Body of pancreas (tissue), 4 donors: Measurements from ENCODE around the gene EBI3. TPM values are rescaled to one million over a fixed set of nuclear protein-coding genes. Genes with fewer than 3 reads are reported as not detected.

ENCODE experiments used
- ATAC-seq: fragments of 150-250 bp; one replicate; pipeline ENCODE4 v1.9.1; 2016
- DNase-seq, 4 donors: peaks; one replicate each; pipeline ENCODE4 v3.0.0-alpha.2; 2019
- H3K27ac ChIP-seq, 4 donors: fragments of 200-600 bp; sonication (generic); 1 replicate in 3 of 4; 2 replicates in 1 of 4; pipeline versions ENCODE4 v1.5.1 to v1.6.1; 2016 to 2019; ENCODE audit warnings: mild to moderate bottlenecking in 1 of 4, mixed read lengths in 1 of 4, moderate library complexity in 1 of 4
- H3K27me3 ChIP-seq, 2 donors: fragments of 200-600 bp; sonication (generic); one replicate each; pipeline ENCODE4 v1.6.0; 2016; ENCODE audit warnings: mild to moderate bottlenecking in 1 of 2
- H3K36me3 ChIP-seq, 2 donors: fragments of 200-600 bp; sonication (generic); replicated peaks in 1 of 2; 2 replicates each; pipeline ENCODE4 v1.5.1; 2016; ENCODE audit warnings: low read depth in 2 of 2; ENCODE audit not compliant: insufficient read depth in 1 of 2
- H3K4me1 ChIP-seq: fragments of 200-600 bp; sonication (generic); one replicate; pipeline ENCODE4 v1.6.0; 2016
- H3K4me3 ChIP-seq, 2 donors: fragments of 200-600 bp; sonication (generic); 1 replicate in 1 of 2; 2 replicates in 1 of 2; pipeline ENCODE4 v1.5.1; 2016 to 2019
- H3K9me3 ChIP-seq, 3 donors: fragments of 200-600 bp; sonication (generic); 1 replicate in 2 of 3; 2 replicates in 1 of 3; pipeline ENCODE4 v1.5.1; 2016
- CTCF ChIP-seq, 7 experiments: fragments of 450-650 bp in 4 of 7; fragments of 200-600 bp in 3 of 7; sonication (generic) in 3 of 7; IDR thresholded peaks; one replicate each; pipeline ENCODE4 v1.5.1; 2016 to 2019; ENCODE audit warnings: antibody characterized with exemption in 7 of 7
- POLR2A ChIP-seq, 3 donors: fragments of 450-650 bp; IDR thresholded peaks; one replicate each; pipeline ENCODE4 v1.6.1; 2016; ENCODE audit warnings: antibody characterized with exemption in 3 of 3, mild to moderate bottlenecking in 2 of 3
- WGBS, 2 donors: methylation state at CpG; one replicate each; pipeline ENCODE4 v1.1.5; 2017; 5-methylcytosine and 5-hydroxymethylcytosine counted together
- intact Hi-C: fragments of 100-400 bp; cut with DNase I; formaldehyde crosslinking; loops from one replicate; pipeline ENCODE4 v1.15.1; 2023
- total RNA-seq, 2 donors: library from RNA; depleted of rRNA; stranded (reverse); fragments of >200 nt; gene quantifications; one replicate each; pipeline ENCODE4 v1.1.0, GENCODE V29; 2016

Gene EBI3
- 10 to 100 TPM in 1 of 2 donors, under 1 TPM in 1; 0.99 to 27.5 TPM for total RNA-seq

DNA sequence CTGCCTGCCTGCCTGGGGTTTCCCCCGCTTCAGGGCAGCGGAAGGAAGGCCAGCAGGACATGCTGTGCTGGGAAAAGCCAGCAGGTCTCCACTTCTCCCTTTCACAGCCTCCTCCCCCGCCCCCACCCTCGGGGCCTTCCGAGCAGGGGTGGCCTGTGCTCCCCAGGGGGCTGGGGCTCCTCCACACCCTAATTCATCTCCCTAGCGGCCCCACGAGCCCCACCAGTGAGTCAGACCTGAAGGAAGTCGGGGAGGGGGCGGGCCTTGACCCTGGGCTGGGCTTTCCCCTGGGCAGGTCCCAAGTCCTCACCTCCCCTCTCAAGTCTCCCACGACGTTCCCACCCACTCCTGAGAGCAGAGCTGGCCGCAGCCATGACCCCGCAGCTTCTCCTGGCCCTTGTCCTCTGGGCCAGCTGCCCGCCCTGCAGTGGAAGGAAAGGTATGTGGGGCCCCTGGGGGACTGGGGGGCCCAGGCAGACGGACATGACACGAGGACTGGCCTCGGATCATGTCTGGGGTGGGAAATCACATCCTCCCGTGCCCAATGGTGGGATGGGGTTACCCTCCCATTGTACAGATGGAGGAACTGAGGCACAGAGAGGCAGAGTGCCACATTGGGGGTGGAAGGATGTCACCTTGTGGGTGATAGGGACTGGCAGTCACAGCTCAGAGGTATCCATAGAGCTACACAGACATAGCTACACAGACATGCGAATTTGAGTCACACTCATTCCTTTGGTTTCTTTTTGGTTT, at the start of gene EBI3:
TSS of gene EBI3 (plus strand) at position 345 of the 753 bp plus-strand sequence. CDS start at position 373, 28 bp downstream.
- intact Hi-C loops, result no loop called here
- Histone ChIP-seq H3K27me3 (peaks cover 0 to 6% of the 10 kb centered on the region in 2 donors), H3K27ac (no peak within 1 kb of the TSS), H3K9me3 (no peaks in the 10 kb centered on the region), H3K4me1 (no peaks in the 10 kb centered on the region), H3K4me3 (no peak within 1 kb of the TSS), H3K36me3 (no peaks in the 10 kb centered on the region)
- ATAC-seq (peak; percentile 27), DNase-seq (peak in 2 of 4 donors; percentile 7 to 22)
- WGBS, 2 donors, result 17 to 19% methylated on average over 7 to 15 of the region's 19 CpGs
- TF ChIP-seq CTCF (IDR thresholded peaks at IDR 0.05) (no peak), POLR2A (IDR thresholded peaks at IDR 0.05) (no peak)

GRCh38 chr19:4181053-4181508, 48.2 kb upstream of the EBI3 start:
- no peak for TF ChIP-seq POLR2A (IDR thresholded peaks at IDR 0.05)
- Histone ChIP-seq H3K4me1 (peaks cover 25% of the 10 kb centered on the region), H3K9me3 (no peaks in the 10 kb centered on the region), H3K36me3 (no peaks in the 10 kb centered on the region), H3K27me3 (no peaks in the 10 kb centered on the region), H3K4me3 (no peak overlapping the region), H3K27ac (no peak overlapping the region)
- ATAC-seq (no peak), DNase-seq (no peak)
- 39 to 50% methylated on average over 2 of the region's 2 CpGs for WGBS, 2 donors
- intact Hi-C loops, result loop anchor here (10.0 kb wide), 1 partner anchor 176 kb away; the partner anchor contains the start of gene PIAS4

DNA sequence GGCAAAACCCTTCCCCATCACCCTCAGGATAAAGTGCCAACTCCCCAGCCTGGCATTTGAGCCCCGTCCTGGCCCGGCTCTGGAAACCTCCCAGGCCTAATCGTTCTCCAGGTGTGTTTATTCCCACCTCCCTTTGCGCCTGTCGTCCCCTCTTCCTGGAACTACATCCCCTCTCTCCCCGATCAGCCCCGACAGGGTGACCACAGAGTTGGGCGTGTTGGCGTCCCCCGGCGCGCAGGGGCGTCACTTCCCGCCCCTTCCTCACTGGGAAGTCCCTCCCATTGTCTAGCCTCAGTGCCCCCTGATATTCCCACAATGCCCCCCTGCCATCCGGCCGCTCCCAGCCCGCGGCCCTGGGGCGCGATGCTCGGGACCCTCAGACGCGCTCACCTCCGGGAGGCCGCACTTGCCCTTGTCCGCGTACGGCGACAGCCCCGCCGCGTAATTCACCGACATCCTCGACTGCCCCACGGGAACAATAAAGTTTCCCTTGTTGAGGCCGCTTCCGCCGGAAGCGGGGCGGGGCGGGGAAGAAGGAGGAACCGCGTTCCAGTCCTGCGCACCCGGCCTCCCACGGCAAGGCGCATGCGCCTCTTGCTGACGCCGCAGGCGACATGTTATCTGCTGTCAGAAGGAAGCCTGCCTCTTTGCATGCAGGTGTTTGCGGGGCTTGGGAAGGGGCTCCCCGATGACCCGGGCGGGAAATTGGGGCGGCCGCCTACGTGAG, 47.1 kb upstream of the EBI3 start, which contains the start of the genes ANKRD24 and SIRT6:
TSS of gene ANKRD24 (plus strand) at position 606 of the 727 bp plus-strand sequence. CDS start 3,737 bp downstream, outside the sequence.
TSS of gene SIRT6 (minus strand) at position 480 of the 727 bp plus-strand sequence. CDS start at position 456, 24 bp downstream.
- 0 to 1% methylated on average over 10 to 58 of the region's 58 CpGs for WGBS, 2 donors
- ATAC-seq (peak; percentile 94), DNase-seq (peak; percentile 97)
- H3K27me3 ChIP-seq, result no peaks in the 10 kb centered on the region
- peak; percentile 37 to 80 (median 77) for TF ChIP-seq POLR2A (IDR thresholded peaks at IDR 0.05)
- TF ChIP-seq CTCF (IDR thresholded peaks at IDR 0.05), result no peak
- no peaks in the 10 kb centered on the region for H3K36me3 ChIP-seq
- intact Hi-C loops, result loop anchor here (10.0 kb wide), 1 partner anchor 177 kb away; the partner anchor contains the start of gene PIAS4
- H3K27ac ChIP-seq, result peak within 1 kb of the TSS; percentile 64 to 91 (median 84)
- H3K4me1 ChIP-seq, result peaks cover 30% of the 10 kb centered on the region
- peak within 1 kb of the TSS; percentile 72 to 95 for H3K4me3 ChIP-seq
- no peaks in the 10 kb centered on the region for H3K9me3 ChIP-seq

GRCh38 chr19:4183967-4184717, 45.2 kb upstream of the EBI3 start:
- DNase-seq (no peak), ATAC-seq (no peak)
- TF ChIP-seq CTCF (IDR thresholded peaks at IDR 0.05), result no peak
- TF ChIP-seq POLR2A (IDR thresholded peaks at IDR 0.05), result no peak
- Histone ChIP-seq H3K36me3 (no peaks in the 10 kb centered on the region), H3K27me3 (no peaks in the 10 kb centered on the region), H3K27ac (no peak overlapping the region), H3K9me3 (no peaks in the 10 kb centered on the region), H3K4me3 (no peak overlapping the region), H3K4me1 (peaks cover 30% of the 10 kb centered on the region)
- intact Hi-C loops, result loop anchor here (10.0 kb wide), 1 partner anchor 179 kb away; the partner anchor contains the start of gene PIAS4
- WGBS, 2 donors, result 49 to 50% methylated on average over 8 to 23 of the region's 23 CpGs
